ENCODE data around the gene CCDC122.

DNA sequence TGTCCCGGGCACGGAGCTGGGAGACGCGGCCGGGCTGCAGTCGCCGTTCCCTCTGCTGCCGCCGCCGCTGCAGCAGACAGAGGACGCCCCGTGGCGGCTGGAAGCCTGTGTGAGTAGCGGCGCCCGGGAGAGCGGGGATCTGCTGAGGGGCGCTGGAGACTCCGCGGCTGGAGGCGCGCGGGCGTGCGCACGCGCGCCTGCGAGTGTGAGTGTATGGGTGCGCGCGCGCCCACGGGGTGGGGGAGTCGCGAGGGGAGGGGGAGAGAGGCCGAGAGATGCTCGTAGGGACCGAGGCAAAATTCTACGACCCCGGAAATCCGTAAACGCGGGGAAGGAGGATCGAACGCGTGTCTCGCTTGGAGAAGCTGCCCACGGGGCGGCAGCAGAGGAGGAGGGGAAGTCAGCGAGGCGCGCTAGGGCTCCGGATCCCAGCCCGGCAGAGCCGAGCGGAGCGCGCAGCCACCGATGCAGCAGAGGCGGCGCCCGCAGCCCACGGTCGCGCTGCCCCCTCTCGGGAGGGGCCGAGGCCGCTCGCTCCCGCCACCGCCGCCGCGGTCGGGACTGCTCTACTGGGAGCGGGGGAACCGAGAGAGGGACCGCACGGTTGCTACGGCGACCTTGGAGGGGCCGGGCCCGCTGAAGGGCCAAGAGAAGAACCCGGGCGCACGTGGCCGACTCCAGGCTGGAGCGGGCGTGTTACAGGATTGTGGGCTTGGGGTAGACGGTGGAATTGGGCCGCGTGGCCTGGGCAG, 92.6 kb downstream of the CCDC122 start, which contains the start of gene ENOX1:
- TF ChIP-seq CTCF (IDR thresholded peaks at IDR 0.05) (no peak), POLR2A (IDR thresholded peaks at IDR 0.05) (no peak)

All from lower leg skin (tissue), 3 donors.